HepG2 (cell line): Measurements from ENCODE around the gene SLCO3A1. TPM values are rescaled to one million over a fixed set of nuclear protein-coding genes. Genes with fewer than 3 reads are reported as not detected.

Experiments
- ATAC-seq: fragments of 200-7000 bp; cut with Tn5 transposase; 3 replicates; pipeline ENCODE4 v1.9.1; 2020; ENCODE audit warnings: mild to moderate bottlenecking, moderate library complexity
- BruUV-seq: library from RNA; stranded (reverse); fragments of 400-500 nt; replicated peaks from 2 replicates; lab custom pipeline; 2021; lab: Mats Ljungman, UMichigan
- CTCF ChIA-PET: fragments of 300-600 bp; formaldehyde crosslinking; extraction: SDS; loops from one replicate; lab custom pipeline; 2021; ENCODE audit warnings: low total read pairs, inconsistent platforms, low intra/inter-chr PET ratio; lab: Yijun Ruan, JAX
- POLR2A ChIA-PET: fragments of 350-600 bp; sonication (Branson Sonifier 250); formaldehyde crosslinking; loops from one replicate; lab custom pipeline; 2020; ENCODE audit warnings: antibody characterized with exemption, inconsistent platforms; lab: Yijun Ruan, JAX
- DNase-seq: peaks from one replicate; pipeline ENCODE4 v3.0.0-alpha.2; 2015; ENCODE audit warnings: low spot score
- FAIRE-seq: peaks from 3 replicates; lab custom pipeline; 2011; peaks lifted over from hg19 to GRCh38; lab: Jason Lieb, UNC
- H2AFZ ChIP-seq: one replicate; pipeline ENCODE4 v1.6.1; 2011; ENCODE audit warnings: low read length, inconsistent platforms
- H3K27ac ChIP-seq: fragments of 300-600 bp; 3 replicates; pipeline ENCODE4 v1.8.0; 2011; ENCODE audit warnings: mixed run types, mild to moderate bottlenecking, mixed read lengths, low read length, inconsistent platforms; ENCODE audit not compliant: insufficient read depth; ENCODE audit errors: extremely low read length
- H3K27me3 ChIP-seq, 2 experiments: fragments of 200-600 bp in 1 of 2; 2 replicates in 1 of 2; 3 replicates in 1 of 2; pipeline versions ENCODE4 v1.6.0 to v1.8.0; 2011; ENCODE audit warnings: low read length in 2 of 2, mild to moderate bottlenecking in 2 of 2, moderate library complexity in 2 of 2, inconsistent platforms in 1 of 2; ENCODE audit not compliant: insufficient read depth in 2 of 2, control insufficient read depth in 1 of 2
- H3K36me3 ChIP-seq, 2 experiments: fragments of 200-600 bp in 1 of 2; replicated peaks in 1 of 2; 2 replicates in 1 of 2; 3 replicates in 1 of 2; pipeline versions ENCODE4 v1.5.1 to v1.8.0; 2011; ENCODE audit warnings: low read length in 2 of 2, inconsistent platforms in 1 of 2; ENCODE audit not compliant: insufficient read depth in 2 of 2, control insufficient read depth in 1 of 2
- H3K4me1 ChIP-seq: 2 replicates; pipeline ENCODE4 v1.5.1; 2012; ENCODE audit warnings: low read length, inconsistent platforms; ENCODE audit not compliant: insufficient read depth
- H3K4me2 ChIP-seq: 2 replicates; pipeline ENCODE4 v1.6.0; 2011; ENCODE audit warnings: low read depth, low read length, inconsistent platforms
- H3K4me3 ChIP-seq, 3 experiments: fragments of 200-600 bp in 1 of 3; sonication (generic), shearing (Covaris generic) in 1 of 3; replicated peaks in 1 of 3; 2 replicates each; pipeline ENCODE4 v1.5.1; 2011 to 2016; ENCODE audit warnings: low read length in 3 of 3, inconsistent platforms in 2 of 3, low read depth in 2 of 3, mild to moderate bottlenecking in 2 of 3, control low read depth in 1 of 3, mixed read lengths in 1 of 3; ENCODE audit not compliant: insufficient read depth in 1 of 3
- H3K79me2 ChIP-seq: one replicate; pipeline ENCODE4 v1.6.1; 2011; ENCODE audit warnings: low read length, inconsistent platforms; ENCODE audit not compliant: insufficient read depth
- H3K9ac ChIP-seq: 2 replicates; pipeline ENCODE4 v1.6.0; 2011; ENCODE audit warnings: mild to moderate bottlenecking, low read depth, low read length, inconsistent platforms; ENCODE audit not compliant: insufficient read depth
- H3K9me3 ChIP-seq: 2 replicates; pipeline ENCODE4 v1.5.1; 2012; ENCODE audit warnings: mild to moderate bottlenecking, low read length
- H4K20me1 ChIP-seq: 2 replicates; pipeline ENCODE4 v1.6.0; 2011; ENCODE audit warnings: inconsistent platforms, mild to moderate bottlenecking, low read length, moderate library complexity; ENCODE audit not compliant: insufficient read depth
- ARNT ChIP-seq: fragments of 450-650 bp; IDR thresholded peaks from 2 replicates; pipeline ENCODE4 v1.6.1; 2017
- E2F5 ChIP-seq: sonication (generic); formaldehyde crosslinking; conservative IDR thresholded peaks from 2 replicates; pipeline ENCODE4 v1.4.0; 2020; ENCODE audit warnings: missing genetic modification reagents
- MED13 ChIP-seq: sonication (generic); formaldehyde crosslinking; IDR thresholded peaks from 2 replicates; pipeline ENCODE4 v1.5.0; 2020; ENCODE audit warnings: missing genetic modification reagents
- NCOA5 ChIP-seq: sonication (generic); formaldehyde crosslinking; IDR thresholded peaks from 2 replicates; pipeline ENCODE4 v1.4.0; 2020; ENCODE audit warnings: missing genetic modification reagents
- PLRG1 ChIP-seq: fragments of 450-650 bp; conservative IDR thresholded peaks from 2 replicates; pipeline ENCODE4 v1.6.1; 2016
- XBP1 ChIP-seq: sonication (generic); formaldehyde crosslinking; IDR thresholded peaks from 2 replicates; pipeline ENCODE4 v1.5.0; 2020; ENCODE audit warnings: missing genetic modification reagents
- ZBTB26 ChIP-seq: IDR thresholded peaks from 2 replicates; pipeline ENCODE4 v1.6.1; 2016; ENCODE audit warnings: missing compliant biosample characterization, missing genetic modification reagents, borderline replicate concordance
- ZBTB39 ChIP-seq: sonication (generic); formaldehyde crosslinking; IDR thresholded peaks from 2 replicates; pipeline ENCODE4 v1.5.0; 2020; ENCODE audit warnings: missing genetic modification reagents
- ZFP1 ChIP-seq: IDR thresholded peaks from 2 replicates; pipeline ENCODE4 v1.6.1; 2016
- ZFP36L1 ChIP-seq: sonication (generic); formaldehyde crosslinking; IDR thresholded peaks from 2 replicates; pipeline ENCODE4 v1.8.0; 2022; ENCODE audit warnings: mild to moderate bottlenecking, missing genetic modification reagents, moderate library complexity
- ZMAT5 ChIP-seq: sonication (generic); formaldehyde crosslinking; IDR thresholded peaks from 2 replicates; pipeline ENCODE4 v1.5.0; 2020; ENCODE audit warnings: mild to moderate bottlenecking, low read depth, missing genetic modification reagents, borderline replicate concordance
- ZNF430 ChIP-seq: sonication (generic); formaldehyde crosslinking; IDR thresholded peaks from 2 replicates; pipeline ENCODE4 v1.9.0; 2021; ENCODE audit warnings: mild to moderate bottlenecking, missing genetic modification reagents
- ZNF619 ChIP-seq: sonication (generic); formaldehyde crosslinking; IDR thresholded peaks from 2 replicates; pipeline ENCODE4 v1.4.0; 2020; ENCODE audit warnings: mild to moderate bottlenecking, missing genetic modification reagents
- ZNF687 ChIP-seq: sonication (generic); formaldehyde crosslinking; IDR thresholded peaks from 2 replicates; pipeline ENCODE4 v1.5.1; 2020; ENCODE audit warnings: mild to moderate bottlenecking, missing genetic modification reagents, moderate library complexity
- ZNF850 ChIP-seq: sonication (generic); formaldehyde crosslinking; conservative IDR thresholded peaks from 2 replicates; pipeline ENCODE4 v1.9.0; 2021; ENCODE audit warnings: mild to moderate bottlenecking, missing genetic modification reagents
- ZNF878 ChIP-seq: sonication (generic); formaldehyde crosslinking; IDR thresholded peaks from 2 replicates; pipeline ENCODE4 v1.8.1; 2023; ENCODE audit warnings: mild to moderate bottlenecking, missing genetic modification reagents, moderate library complexity
- WGBS: methylation state at CpG from one replicate; pipeline ENCODE4 v1.1.6; 2017; ENCODE audit warnings: low lambda C conversion rate; 5-methylcytosine and 5-hydroxymethylcytosine counted together
- in situ Hi-C: cut with HindIII; loops from 2 replicates; pipeline ENCODE4 v1.10.0; 2017; ENCODE audit warnings: low pct_unique_long_range_greater_than_20kb; ENCODE audit not compliant: extremely low pct_ligation_motif_present
- intact Hi-C: fragments of 100-400 bp; cut with micrococcal nuclease; formaldehyde crosslinking; loops from one replicate; pipeline ENCODE4 v1.10.0; 2022; ENCODE audit not compliant: unreplicated experiment
- polyA plus RNA-seq, 8 experiments: library from polyadenylated mRNA; depleted of rRNA in 3 of 8; stranded (reverse) in 7 of 8; unstranded in 1 of 8; fragments of >200 nt; fragmentation: Illumina TruSeq in 4 of 8; extraction: Trizol in 4 of 8; gene quantifications; 2 replicates each; pipeline versions ENCODE4 v1.2.1 to v1.2.3, GENCODE V29; 2011 to 2016; ENCODE audit warnings: low read depth in 4 of 8, missing spikeins in 1 of 8, mixed read lengths in 1 of 8; ENCODE audit not compliant: insufficient read depth in 1 of 8
- total RNA-seq, 5 experiments: library from RNA; depleted of rRNA; stranded (reverse); fragments of >200 nt; fragmentation: Illumina TruSeq; extraction: Trizol; gene quantifications; 2 replicates each; pipeline ENCODE4 v1.2.3, GENCODE V29; 2016; ENCODE audit warnings: low read depth in 1 of 5

Gene SLCO3A1
- total and polyA plus RNA-seq, 2 of the 13 experiments (the other 11 are each of a cell fraction or from before 2014, with no cell fraction given) = 0.02 TPM; not detected in 1

GRCh38 chr15:92107510-92107909, 254.0 kb downstream of the SLCO3A1 start:
- H3K4me3 ChIP-seq = no peak overlapping the region
- no peaks in the 10 kb centered on the region for H3K79me2 ChIP-seq
- H3K9ac ChIP-seq = no peak overlapping the region
- in situ Hi-C loops = no loop called here
- DNase-seq (no peak), FAIRE-seq (no peak), ATAC-seq (no peak)
- 5% methylated on average over 4 of the region's 4 CpGs for WGBS
- no peaks in the 10 kb centered on the region for H4K20me1 ChIP-seq
- no peak overlapping the region for H2AFZ ChIP-seq
- H3K36me3 ChIP-seq = no peaks in the 10 kb centered on the region
- no peak overlapping the region for H3K27ac ChIP-seq
- no peaks in the 10 kb centered on the region for H3K9me3 ChIP-seq
- H3K4me1 ChIP-seq = no peaks in the 10 kb centered on the region
- H3K4me2 ChIP-seq = no peak overlapping the region
- CTCF ChIA-PET = interaction anchor here (1.0 kb wide), 1 partner anchor 116 kb away, joined by 3 read pairs; no protein-coding TSS in a partner anchor
- POLR2A ChIA-PET = no interaction called here
- intact Hi-C loops = no loop called here
- H3K27me3 ChIP-seq = peaks cover 3 to 40% of the 10 kb centered on the region in 2 experiments; a peak in 3 of 5 replicates
- BruUV-seq = no TSS peak
- TF ChIP-seq ZNF850 = no peak
- TF ChIP-seq ARNT = no peak
- no peak for TF ChIP-seq ZNF878 (CRISPR knock-in tag)
- TF ChIP-seq ZFP1 = no peak
- TF ChIP-seq ZNF687 (CRISPR knock-in tag) = no peak
- no peak for TF ChIP-seq PLRG1
- no peak for TF ChIP-seq ZBTB26 (CRISPR knock-in tag)
- TF ChIP-seq ZFP36L1 (CRISPR knock-in tag) = no peak
- TF ChIP-seq NCOA5 (CRISPR knock-in tag) = no peak
- TF ChIP-seq MED13 (CRISPR knock-in tag) = no peak
- TF ChIP-seq ZMAT5 (CRISPR knock-in tag) = no peak
- no peak for TF ChIP-seq ZBTB39 (CRISPR knock-in tag)
- no peak for TF ChIP-seq XBP1 (CRISPR knock-in tag)
- no peak for TF ChIP-seq E2F5 (CRISPR knock-in tag)
- TF ChIP-seq ZNF619 (CRISPR knock-in tag) = no peak
- TF ChIP-seq ZNF430 (CRISPR knock-in tag) = no peak
